Activated CD4-positive, alpha-beta memory T cell treated with anti-CD3 and anti-CD28 coated beads for 36 hours (primary cell): ENCODE results near the gene PTPN23. TPM values are rescaled to one million over a fixed set of nuclear protein-coding genes. Genes with fewer than 3 reads are reported as not detected.
"Not testable (repeated sequence)": the region's sequence is repeated elsewhere in the genome, so short reads cannot be mapped to it uniquely, and the experiment has no call there.

Experiments used
- CTCF ChIA-PET: fragments of 350-600 bp; sonication (Branson Sonifier 250); formaldehyde crosslinking; loops from one replicate; lab custom pipeline; 2021; ENCODE audit warnings: antibody characterized with exemption, inconsistent platforms; lab: Charles Lee
- POLR2A ChIA-PET: fragments of 350-600 bp; sonication (Branson Sonifier 250); formaldehyde crosslinking; loops from one replicate; lab custom pipeline; 2021; ENCODE audit warnings: antibody characterized with exemption; lab: Charles Lee
- DNase-seq: peaks from one replicate; pipeline ENCODE4 v3.0.0-alpha.2; 2020
- H3K27ac Mint-ChIP-seq: one replicate; pipeline ENCODE4 v1.8.0; 2021; ENCODE audit warnings: mixed read lengths
- H3K27me3 Mint-ChIP-seq: one replicate; pipeline ENCODE4 v1.8.0; 2021; ENCODE audit warnings: mixed read lengths
- H3K36me3 Mint-ChIP-seq: one replicate; pipeline ENCODE4 v1.8.0; 2021; ENCODE audit warnings: mixed read lengths
- H3K4me1 Mint-ChIP-seq: one replicate; pipeline ENCODE4 v1.8.0; 2021; ENCODE audit warnings: low read depth, mixed read lengths
- H3K4me3 Mint-ChIP-seq: one replicate; pipeline ENCODE4 v1.8.0; 2021; ENCODE audit warnings: mild to moderate bottlenecking, mixed read lengths
- H3K9me3 Mint-ChIP-seq: one replicate; pipeline ENCODE4 v1.8.0; 2021; ENCODE audit warnings: mixed read lengths
- intact Hi-C: fragments of 100-400 bp; cut with micrococcal nuclease; formaldehyde crosslinking; loops from one replicate; pipeline ENCODE4 v1.15.1; 2023
- total RNA-seq, 2 experiments: library from RNA; stranded (reverse); gene quantifications; one replicate each; pipeline ENCODE4 v1.2.3, GENCODE V29; 2021

The PTPN23 gene
- total RNA-seq, 2 experiments from 2014 or later, result 27.9 to 29.7 TPM

GRCh38 chr3:47441796-47442551 lies 61.2 kb downstream of the PTPN23 start:
- no peaks in the 10 kb centered on the region for H3K27me3 Mint-ChIP-seq
- intact Hi-C loops, result no loop called here
- H3K36me3 Mint-ChIP-seq, result peaks cover 15% of the 10 kb centered on the region
- no peak overlapping the region for H3K4me3 Mint-ChIP-seq
- no peak for DNase-seq
- POLR2A ChIA-PET, result no interaction called here
- H3K27ac Mint-ChIP-seq, result peak overlapping the region; percentile 62
- H3K4me1 Mint-ChIP-seq, result peaks cover 13% of the 10 kb centered on the region
- H3K9me3 Mint-ChIP-seq, result no peaks in the 10 kb centered on the region
- CTCF ChIA-PET, result interaction anchor here (0.6 to 1.1 kb wide), 2 partner anchors 35 to 70 kb away, joined by 3 to 4 read pairs; no protein-coding TSS in a partner anchor

GRCh38 chr3:47443611-47443995 lies 62.8 kb downstream of the PTPN23 start:
- peaks cover 13% of the 10 kb centered on the region for H3K4me1 Mint-ChIP-seq
- H3K36me3 Mint-ChIP-seq, result peaks cover 21% of the 10 kb centered on the region
- H3K4me3 Mint-ChIP-seq, result no peak overlapping the region
- ChIA-PET POLR2A (no interaction called here), CTCF (no interaction called here)
- peak overlapping the region; percentile 49 for H3K27ac Mint-ChIP-seq
- intact Hi-C loops, result no loop called here
- no peaks in the 10 kb centered on the region for H3K27me3 Mint-ChIP-seq
- no peak for DNase-seq
- H3K9me3 Mint-ChIP-seq, result no peaks in the 10 kb centered on the region

GRCh38 chr3:47444103-47444502 lies 63.3 kb downstream of the PTPN23 start:
- H3K36me3 Mint-ChIP-seq, result peaks cover 18% of the 10 kb centered on the region
- H3K4me1 Mint-ChIP-seq, result peaks cover 13% of the 10 kb centered on the region
- H3K27ac Mint-ChIP-seq, result peak overlapping the region; percentile 49
- no peaks in the 10 kb centered on the region for H3K9me3 Mint-ChIP-seq
- ChIA-PET POLR2A (no interaction called here), CTCF (no interaction called here)
- no peak for DNase-seq
- intact Hi-C loops, result no loop called here
- H3K4me3 Mint-ChIP-seq, result no peak overlapping the region
- H3K27me3 Mint-ChIP-seq, result no peaks in the 10 kb centered on the region

- no peaks in the 10 kb centered on the region for H3K27me3 Mint-ChIP-seq
- ChIA-PET CTCF (no interaction called here), POLR2A (no interaction called here)
- H3K9me3 Mint-ChIP-seq, result no peaks in the 10 kb centered on the region
- H3K36me3 Mint-ChIP-seq, result peaks cover 6% of the 10 kb centered on the region
- H3K4me1 Mint-ChIP-seq, result peaks cover 9% of the 10 kb centered on the region
- H3K27ac Mint-ChIP-seq, result no peak overlapping the region
- no peak for DNase-seq
- no peak overlapping the region for H3K4me3 Mint-ChIP-seq
- intact Hi-C loops, result no loop called here
These were observed 71.8 kb downstream of the PTPN23 start for GRCh38 chr3:47452453-47453215.

GRCh38 chr3:47455806-47456452 lies 75.1 kb downstream of the PTPN23 start:
- ChIA-PET POLR2A (no interaction called here), CTCF (no interaction called here)
- Mint-ChIP-seq H3K4me1 (peaks cover 12% of the 10 kb centered on the region), H3K27me3 (no peaks in the 10 kb centered on the region), H3K36me3 (peaks cover 10% of the 10 kb centered on the region), H3K27ac (no peak overlapping the region), H3K9me3 (peaks cover 9% of the 10 kb centered on the region), H3K4me3 (no peak overlapping the region)
- no peak for DNase-seq
- intact Hi-C loops, result no loop called here

GRCh38 chr3:47456984-47457383 lies 76.2 kb downstream of the PTPN23 start:
- Mint-ChIP-seq H3K4me1 (peaks cover 13% of the 10 kb centered on the region), H3K4me3 (no peak overlapping the region), H3K36me3 (peaks cover 15% of the 10 kb centered on the region), H3K27me3 (no peaks in the 10 kb centered on the region), H3K27ac (no peak overlapping the region), H3K9me3 (peaks cover 9% of the 10 kb centered on the region)
- no peak for DNase-seq
- ChIA-PET POLR2A (interaction anchor here (0.7 kb wide), 1 partner anchor 10 kb away, joined by 8 read pairs; no protein-coding TSS in a partner anchor), CTCF (interaction anchor here (0.6 kb wide), 1 partner anchor 424 kb away, joined by 3 read pairs; no protein-coding TSS in a partner anchor)
- intact Hi-C loops, result no loop called here

- H3K9me3 Mint-ChIP-seq, intact Hi-C loops, H3K27me3 Mint-ChIP-seq, CTCF ChIA-PET, H3K4me3 Mint-ChIP-seq, DNase-seq, POLR2A ChIA-PET, H3K27ac Mint-ChIP-seq: not testable (repeated sequence)
- peaks cover 27% of the 10 kb centered on the region for H3K4me1 Mint-ChIP-seq
- peaks cover 17% of the 10 kb centered on the region for H3K36me3 Mint-ChIP-seq
These were observed 78.8 kb downstream of the PTPN23 start for GRCh38 chr3:47459534-47460085.

Other genes starting within 250 kb of the PTPN23 start
- 10 to 100 TPM; 31.2 to 31.8 TPM for gene SETD2, start 216.9 kb upstream of the PTPN23 start, total RNA-seq
- gene KIF9, start 98.2 kb upstream of the PTPN23 start, total RNA-seq, result 1 to 10 TPM; 3.3 to 4.9 TPM
- gene KLHL18, start 98.1 kb upstream of the PTPN23 start, total RNA-seq, result 10 to 100 TPM; 21.2 to 23.7 TPM
- gene SCAP, start 94.9 kb downstream of the PTPN23 start, total RNA-seq, result 10 to 100 TPM; 44.5 to 44.6 TPM
- gene ELP6, start 132.7 kb downstream of the PTPN23 start, total RNA-seq, result 10 to 100 TPM; 32.7 to 32.8 TPM
- under 1 TPM; 0.29 to 0.41 TPM for gene CSPG5, start 197.8 kb downstream of the PTPN23 start, total RNA-seq